Activated CD4-positive, alpha-beta T cell treated with anti-CD3 and anti-CD28 coated beads, Interleukin-2, amount 50 U/mL, for 24 hours (primary cell): ENCODE data around the gene KCND3.

Source experiments
- DNase-seq, 2 donors: peaks; one replicate each; pipeline ENCODE4 v3.0.0-alpha.2; 2020; ENCODE audit warnings: low read depth in 1 of 2, low spot score in 1 of 2

KCND3 gene

GRCh38 chr1:111989531-111990025 lies at the start of gene KCND3:
TSS of gene KCND3 (minus strand) at chr1:111989668.
- DNase-seq, result no peak

GRCh38 chr1:112034277-112034676 lies 44.8 kb upstream of the KCND3 start:
- DNase-seq, result no peak

DNA sequence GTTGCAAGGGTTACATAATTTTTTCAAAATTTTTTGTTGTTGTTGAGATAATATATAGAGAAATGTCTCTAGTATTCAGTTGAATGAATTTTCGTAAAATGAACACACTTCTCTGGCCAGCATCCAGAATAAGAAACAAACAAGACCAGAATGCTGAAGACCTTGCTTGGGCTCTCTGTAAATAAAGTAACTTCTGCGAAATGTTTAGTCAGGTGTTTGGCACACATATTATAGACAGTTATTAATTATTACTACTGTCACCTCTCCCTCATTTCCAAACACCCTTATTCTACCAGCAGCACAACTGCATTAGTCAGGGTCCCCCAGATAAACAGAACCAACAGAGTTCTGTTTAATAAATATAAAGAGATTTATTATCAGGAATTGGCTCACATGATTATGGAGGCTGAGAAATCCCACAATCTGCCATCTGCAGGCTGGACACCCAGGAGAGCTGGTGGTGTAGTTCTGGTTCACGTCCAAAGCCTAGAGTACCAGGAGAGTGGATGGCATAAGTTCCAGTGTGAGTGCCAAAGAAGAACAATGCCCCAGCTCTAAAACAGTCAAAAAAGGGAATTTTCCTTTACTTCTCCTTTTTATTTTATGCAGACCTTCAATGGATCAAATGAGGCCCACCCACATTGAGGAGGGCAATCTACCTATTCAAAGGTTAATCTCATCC lies 44.1 kb upstream of the KCND3 start:
- DNase-seq, result no peak

- no peak for DNase-seq
Observed at GRCh38 chr1:112030157-112030556, 40.7 kb upstream of the KCND3 start.

DNA sequence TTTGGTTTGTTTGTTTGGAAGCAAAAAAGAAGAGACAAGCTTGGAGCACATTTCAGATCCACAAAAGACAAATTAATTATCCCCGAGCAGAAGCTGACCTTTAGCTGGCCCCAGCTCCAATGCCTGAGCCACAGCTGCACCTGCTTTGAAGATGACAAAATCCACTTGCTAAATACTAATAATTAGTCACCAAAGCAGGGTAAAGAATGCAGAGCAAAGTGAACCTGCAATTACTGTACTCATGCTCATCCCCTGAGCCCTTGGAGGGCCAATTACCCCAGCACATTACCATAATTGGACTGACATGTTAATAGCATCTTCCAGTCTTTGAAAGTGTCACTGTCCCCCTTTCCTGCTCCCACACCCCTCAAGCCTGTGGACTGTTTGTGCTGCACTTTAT lies 38.2 kb upstream of the KCND3 start:
- no peak for DNase-seq

- DNase-seq, result no peak
Observed at GRCh38 chr1:112026501-112026900, 37.0 kb upstream of the KCND3 start.

GRCh38 chr1:112026016-112026415 lies 36.5 kb upstream of the KCND3 start:
- DNase-seq, result no peak

- no peak for DNase-seq
Observed at GRCh38 chr1:112021263-112021662, 31.8 kb upstream of the KCND3 start.

DNA sequence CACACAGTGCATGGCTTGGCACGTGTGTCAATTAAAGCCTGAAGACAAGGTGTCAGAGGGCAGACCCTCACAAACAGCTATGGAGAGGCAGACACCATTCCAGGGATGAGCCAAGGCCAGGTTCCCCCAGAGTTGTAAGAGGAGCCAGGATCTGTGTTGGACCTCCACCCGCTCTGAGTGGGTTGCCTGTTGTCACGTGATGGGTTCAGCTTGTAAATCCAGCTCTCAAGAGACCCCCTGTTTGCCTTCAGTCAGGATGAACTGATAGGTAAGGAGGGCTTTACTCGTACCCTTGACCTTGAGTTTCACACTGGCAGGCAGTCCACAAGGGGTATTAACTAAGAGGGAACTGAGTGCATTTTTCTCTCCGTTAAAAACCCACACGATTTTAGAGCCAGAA lies 27.7 kb upstream of the KCND3 start:
- DNase-seq, result no peak

- DNase-seq, result no peak
Observed at GRCh38 chr1:112012823-112013222, 23.4 kb upstream of the KCND3 start.

DNA sequence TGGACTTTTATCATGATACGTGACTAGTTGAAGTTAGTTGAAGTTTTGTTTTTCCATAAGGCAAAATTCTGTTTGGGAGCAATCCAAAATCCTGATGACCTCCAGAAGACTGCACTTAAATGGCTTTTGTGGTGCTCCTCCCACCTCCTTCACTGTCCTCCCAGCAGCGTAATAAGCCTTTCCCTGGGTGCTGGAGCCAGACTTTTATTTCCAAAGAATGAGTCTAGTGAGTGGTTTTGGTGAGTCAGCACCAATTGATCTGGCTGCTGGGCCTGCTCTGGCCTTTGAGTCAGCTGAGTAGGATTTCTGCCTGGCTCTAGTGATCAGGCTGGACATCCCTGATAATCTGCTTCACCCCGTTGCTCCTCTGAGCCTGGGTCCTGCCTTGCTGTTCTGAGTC lies 21.7 kb upstream of the KCND3 start:
- no peak for DNase-seq

GRCh38 chr1:112007169-112007568 lies 17.7 kb upstream of the KCND3 start:
- no peak for DNase-seq

DNA sequence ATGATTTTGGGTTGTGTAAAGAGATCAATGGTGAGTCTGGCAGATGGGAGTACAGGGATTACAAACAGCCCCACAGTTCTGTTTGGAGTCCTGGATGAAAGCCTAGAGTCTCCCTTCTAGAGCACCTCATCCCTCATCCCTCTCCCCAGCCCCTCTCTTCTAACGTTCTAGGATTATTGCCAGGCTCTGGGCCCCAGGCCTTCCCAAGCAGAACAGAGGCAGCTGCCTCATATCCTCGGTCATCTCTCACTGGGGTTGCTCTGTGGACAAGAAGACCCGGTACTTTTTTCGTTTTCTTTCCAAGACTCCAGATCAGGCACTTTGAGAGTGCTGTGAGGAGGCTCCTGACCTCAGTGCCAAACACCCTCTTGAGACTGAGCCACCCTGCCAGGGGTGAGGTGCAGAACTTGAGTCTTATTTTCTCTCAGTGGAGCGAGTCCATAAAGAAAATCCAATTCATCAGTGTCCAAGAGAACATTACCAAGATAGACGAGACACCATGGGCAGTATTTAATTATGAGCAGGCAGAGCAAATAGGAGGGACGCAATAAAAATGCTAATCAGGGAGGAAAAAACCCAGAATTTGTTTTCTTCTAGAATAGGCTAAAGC lies 17.1 kb upstream of the KCND3 start:
- no peak for DNase-seq

GRCh38 chr1:112004076-112004475 lies 14.6 kb upstream of the KCND3 start:
- DNase-seq, result no peak

- no peak for DNase-seq
Observed at GRCh38 chr1:112002514-112002913, 13.0 kb upstream of the KCND3 start.

- no peak for DNase-seq
Observed at GRCh38 chr1:112001436-112001835, 12.0 kb upstream of the KCND3 start.

GRCh38 chr1:112000048-112000447 lies 10.6 kb upstream of the KCND3 start:
- no peak for DNase-seq

DNA sequence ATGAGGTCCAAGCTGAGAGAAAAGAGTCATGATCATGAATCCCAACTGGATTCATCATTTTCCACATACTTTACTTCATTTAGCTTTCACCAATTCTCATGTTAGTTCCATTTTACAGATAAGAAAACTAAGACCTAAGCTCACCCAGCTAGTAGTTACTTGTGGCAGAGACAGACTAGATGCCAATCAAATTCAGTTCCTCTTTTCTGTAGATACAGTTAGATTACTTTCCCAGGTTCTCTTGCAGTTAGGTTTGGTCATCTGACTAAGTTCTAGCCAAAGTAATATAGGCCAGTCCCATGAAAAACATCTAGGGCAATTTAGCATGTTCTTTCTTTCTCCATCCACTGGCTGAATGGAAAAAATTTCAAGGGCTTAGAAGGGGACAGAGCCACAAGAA lies 8.9 kb upstream of the KCND3 start:
- DNase-seq, result no peak

DNA sequence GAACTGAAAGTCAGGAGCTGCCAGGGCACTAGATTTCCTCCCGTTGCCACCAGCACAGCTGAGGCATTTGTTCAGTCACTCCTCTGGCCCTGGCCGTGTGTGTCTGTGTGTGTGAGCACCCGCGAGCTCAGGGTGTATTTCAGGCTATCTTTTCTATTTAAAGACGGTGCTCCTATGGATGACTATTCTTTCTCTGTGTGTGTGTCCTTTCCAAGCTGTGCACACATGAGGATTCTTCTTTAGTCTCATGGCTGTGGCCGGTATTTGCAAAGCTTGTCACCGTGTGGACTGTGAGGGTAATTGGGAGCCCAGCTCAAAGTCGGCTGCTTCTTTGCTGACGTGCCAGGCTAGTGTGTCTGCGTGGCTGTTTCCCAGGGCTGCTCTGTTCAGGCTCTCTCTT lies 3.0 kb upstream of the KCND3 start:
- no peak for DNase-seq

DNA sequence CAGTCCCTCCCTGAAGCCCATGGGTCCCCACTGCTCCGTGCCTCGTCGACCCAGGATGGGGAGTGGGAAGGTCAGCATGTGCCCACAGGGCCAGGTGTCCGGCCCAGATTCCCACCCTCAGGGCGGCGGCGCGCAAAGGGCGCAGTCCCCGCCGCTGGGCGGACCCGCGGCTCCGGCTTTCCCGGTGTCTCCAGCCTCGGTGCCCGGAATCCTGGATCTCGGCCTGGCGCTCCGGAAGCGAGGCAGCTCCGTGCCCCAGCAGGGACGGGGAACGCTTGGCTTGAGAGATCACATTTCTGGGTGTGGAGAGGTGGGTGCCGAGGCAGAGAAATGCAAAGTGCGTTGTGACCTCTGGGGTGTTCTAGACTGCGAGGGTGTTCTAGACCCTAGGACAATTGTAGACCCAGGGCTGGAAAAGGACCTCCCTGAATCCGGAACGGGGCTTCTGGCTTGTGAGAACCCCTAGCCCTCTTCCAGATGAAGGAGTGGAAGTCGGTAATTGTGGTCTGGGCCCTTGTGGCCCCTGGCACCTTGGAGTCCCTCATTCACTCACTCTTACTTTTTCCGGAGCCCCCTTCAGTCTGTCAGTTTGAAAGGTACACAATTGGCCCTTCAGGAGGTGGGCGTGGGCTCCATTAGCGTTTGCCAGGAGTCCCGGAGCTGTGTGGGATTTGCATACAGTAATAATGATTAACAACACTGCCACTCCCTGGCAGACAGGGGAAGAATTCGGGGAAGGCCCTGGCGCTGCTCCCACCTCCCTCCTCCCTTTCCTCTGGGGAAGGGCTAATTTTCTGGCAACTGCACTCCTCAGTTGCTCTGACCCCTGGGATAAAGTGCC lies 1.6 kb upstream of the KCND3 start:
- no peak for DNase-seq

DNA sequence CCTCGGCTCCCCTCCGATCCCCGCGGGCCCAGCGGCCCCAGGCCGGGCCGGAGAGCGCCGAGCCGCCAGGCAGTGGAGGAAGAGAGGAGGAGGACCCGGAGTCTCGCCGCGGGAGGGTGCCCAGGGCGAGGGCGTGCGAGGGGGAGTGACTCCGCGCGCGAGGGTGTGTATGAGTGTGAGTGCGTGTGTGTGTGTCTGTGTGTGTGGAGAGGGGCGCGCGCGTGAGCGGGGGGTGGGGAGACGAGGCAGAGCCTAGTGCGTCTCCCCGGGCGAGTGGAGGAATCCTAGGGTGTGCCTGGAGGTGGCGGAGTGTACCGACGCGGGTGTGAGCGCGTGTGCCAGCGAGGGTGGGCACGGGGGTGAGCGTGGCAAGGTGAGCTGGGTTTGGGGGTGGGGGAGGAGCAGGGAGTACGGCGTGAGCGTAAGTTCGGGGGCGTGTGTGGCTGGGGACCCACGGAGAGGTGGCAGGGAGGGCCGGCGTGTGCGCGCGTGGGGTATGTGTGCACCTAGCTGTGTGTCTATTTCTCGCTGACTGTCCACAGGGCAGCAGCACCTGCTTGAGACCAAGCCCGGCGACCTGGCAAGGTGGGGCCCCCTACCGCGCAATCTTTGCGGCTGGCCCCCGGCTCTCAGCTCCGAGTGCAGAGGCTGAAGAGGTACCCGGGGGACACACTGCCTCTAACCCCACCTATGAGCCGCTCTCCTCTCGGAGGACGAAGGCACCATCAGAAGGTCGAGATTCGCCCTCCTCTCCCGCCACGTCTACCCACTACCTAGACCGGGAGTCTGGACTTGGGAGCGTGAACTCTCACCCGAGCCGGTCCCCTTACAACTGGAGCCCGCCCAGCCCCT lies 784 bp upstream of the KCND3 start:
- DNase-seq, result no peak
